Adipose tissue (tissue), 3 donors: Measurements from ENCODE around the gene ATF5. TPM values are rescaled to one million over a fixed set of nuclear protein-coding genes. Genes with fewer than 3 reads are reported as not detected.

Experiments used
- H3K27ac ChIP-seq: one replicate; pipeline ENCODE4 v1.5.1; 2013; ENCODE audit warnings: low read depth, low read length
- WGBS, 3 donors: extraction: QIAGEN DNeasy Blood & Tissue Kit; methylation state at CpG; one replicate each; pipeline ENCODE4 v1.1.7; 2013; 5-methylcytosine and 5-hydroxymethylcytosine counted together
- polyA plus RNA-seq, 3 donors: library from polyadenylated mRNA; stranded (reverse); fragments of 200-250 nt; gene quantifications; one replicate each; pipeline ENCODE4 v1.2.3, GENCODE V29; 2013
- donor health status: healthy with polysubstance abuse.
- donor health status: Bipolar disorder and iron deficiency.
- donor health status: healthy.

The ATF5 gene
- polyA plus RNA-seq, 3 donors, result 37.0 to 77.0 (median 41.7) TPM

GRCh38 chr19:49892716-49893115 lies 36.3 kb upstream of the ATF5 start:
- no peak overlapping the region for H3K27ac ChIP-seq
- 86 to 100% (median 94%) methylated on average over 1 of the region's 1 CpG for WGBS, 3 donors

- WGBS, 3 donors, result 93 to 95% (median 94%) methylated on average over 17 to 18 of the region's 18 CpGs
- H3K27ac ChIP-seq, result no peak overlapping the region
Observed at GRCh38 chr19:49894011-49894664, 34.9 kb upstream of the ATF5 start.

- no peak overlapping the region for H3K27ac ChIP-seq
- WGBS, 3 donors, result 78 to 90% (median 87%) methylated on average over 15 to 17 of the region's 17 CpGs
Observed at GRCh38 chr19:49894879-49895565, 34.0 kb upstream of the ATF5 start.

GRCh38 chr19:49895566-49896297 lies 33.3 kb upstream of the ATF5 start:
- whole genome bisulfite sequencing, 3 donors, result 61 to 75% (median 73%) methylated on average over 17 of the region's 17 CpGs
- H3K27ac ChIP-seq, result no peak overlapping the region

- no peak within 1 kb of the TSS for H3K27ac ChIP-seq
- whole genome bisulfite sequencing, 3 donors, result 20 to 43% (median 27%) methylated on average over 19 to 20 of the region's 20 CpGs
Observed at GRCh38 chr19:49896863-49897621, 32.0 kb upstream of the ATF5 start, which contains the start of gene IL4I1. TSS of gene IL4I1 (minus strand) at chr19:49896887. CDS start at chr19:49896160, 727 bp downstream.

- no peak overlapping the region for H3K27ac ChIP-seq
- WGBS, 3 donors, result 20 to 65% (median 38%) methylated on average over 6 of the region's 6 CpGs
Observed at GRCh38 chr19:49904136-49904535, 24.9 kb upstream of the ATF5 start.

- WGBS, 3 donors, result 90 to 94% (median 93%) methylated on average over 16 of the region's 16 CpGs
- H3K27ac ChIP-seq, result no peak overlapping the region
Observed at GRCh38 chr19:49906879-49907564, 22.0 kb upstream of the ATF5 start.

- WGBS, 3 donors, result 88 to 95% (median 94%) methylated on average over 23 of the region's 23 CpGs
- no peak overlapping the region for H3K27ac ChIP-seq
Observed at GRCh38 chr19:49907745-49908446, 21.1 kb upstream of the ATF5 start.

GRCh38 chr19:49908480-49909420 lies 20.3 kb upstream of the ATF5 start:
- WGBS, 3 donors, result 95 to 97% (median 96%) methylated on average over 35 to 37 of the region's 37 CpGs
- no peak overlapping the region for H3K27ac ChIP-seq

- H3K27ac ChIP-seq, result no peak overlapping the region
- WGBS, 3 donors, result 93 to 96% (median 94%) methylated on average over 5 of the region's 5 CpGs
Observed at GRCh38 chr19:49910179-49910578, 18.8 kb upstream of the ATF5 start.

GRCh38 chr19:49911381-49912145 lies 17.4 kb upstream of the ATF5 start:
- H3K27ac ChIP-seq, result no peak overlapping the region
- WGBS, 3 donors, result 48 to 69% (median 50%) methylated on average over 9 of the region's 9 CpGs

GRCh38 chr19:49912965-49913685 lies 15.9 kb upstream of the ATF5 start:
- 79 to 86% (median 81%) methylated on average over 21 of the region's 21 CpGs for WGBS, 3 donors
- H3K27ac ChIP-seq, result no peak overlapping the region

- WGBS, 3 donors, result 88 to 94% (median 90%) methylated on average over 10 of the region's 10 CpGs
- no peak overlapping the region for H3K27ac ChIP-seq
Observed at GRCh38 chr19:49913720-49914119, 15.3 kb upstream of the ATF5 start.

- 96 to 98% (median 98%) methylated on average over 6 of the region's 6 CpGs for WGBS, 3 donors
- no peak overlapping the region for H3K27ac ChIP-seq
Observed at GRCh38 chr19:49915271-49915670, 13.7 kb upstream of the ATF5 start.
